SK-N-SH treated with all-trans-retinoic acid at 6 μM for 48 hours (cell line): Measurements from ENCODE around the gene FAM124B.

Experiments used
- ATAC-seq: fragments of 200-7000 bp; cut with Tn5 transposase; 3 replicates; pipeline ENCODE4 v1.9.1; 2020; ENCODE audit warnings: mild to moderate bottlenecking, moderate library complexity
- BACH2 ChIP-seq: fragments of 250-450 bp; sonication (Bioruptor Pico); IDR thresholded peaks from 2 replicates; pipeline ENCODE4 v1.9.0; 2021; ENCODE audit warnings: mild to moderate bottlenecking, borderline replicate concordance
- CREB5 ChIP-seq: fragments of 250-450 bp; sonication (Bioruptor Pico); IDR thresholded peaks from 2 replicates; pipeline ENCODE4 v1.5.1; 2020; ENCODE audit warnings: low read depth, mild to moderate bottlenecking, moderate library complexity
- CSDC2 ChIP-seq: fragments of 250-450 bp; sonication (Bioruptor Pico); IDR thresholded peaks from 2 replicates; pipeline ENCODE4 v1.5.0; 2020; ENCODE audit warnings: mild to moderate bottlenecking, moderate library complexity
- CSRNP3 ChIP-seq: fragments of 250-450 bp; sonication (Bioruptor Pico); IDR thresholded peaks from 2 replicates; pipeline ENCODE4 v1.5.1; 2021; ENCODE audit warnings: mild to moderate bottlenecking, moderate library complexity
- GLIS3 ChIP-seq: fragments of 250-450 bp; sonication (Bioruptor Pico); IDR thresholded peaks from 2 replicates; pipeline ENCODE4 v1.5.0; 2020; ENCODE audit warnings: mild to moderate bottlenecking, moderate library complexity
- ISL1 ChIP-seq: fragments of 250-450 bp; sonication (Bioruptor Pico); IDR thresholded peaks from 2 replicates; pipeline ENCODE4 v2.1.2; 2022; ENCODE audit warnings: mild to moderate bottlenecking, moderate library complexity
- OSR1 ChIP-seq: fragments of 250-450 bp; sonication (Bioruptor Pico); IDR thresholded peaks from 2 replicates; pipeline ENCODE4 v1.8.0; 2022; ENCODE audit warnings: moderate library complexity, mild to moderate bottlenecking, inconsistent platforms
- PATZ1 ChIP-seq: fragments of 250-450 bp; sonication (Bioruptor Pico); IDR thresholded peaks from 2 replicates; pipeline ENCODE4 v1.8.0; 2020; ENCODE audit warnings: mild to moderate bottlenecking, moderate library complexity, borderline replicate concordance
- PPARA ChIP-seq: fragments of 250-450 bp; sonication (Bioruptor Pico); IDR thresholded peaks from 2 replicates; pipeline ENCODE4 v1.5.0; 2020; ENCODE audit warnings: mild to moderate bottlenecking, borderline replicate concordance
- RARB ChIP-seq: fragments of 250-450 bp; sonication (Bioruptor Pico); IDR thresholded peaks from 2 replicates; pipeline ENCODE4 v1.8.0; 2021; ENCODE audit warnings: mild to moderate bottlenecking, moderate library complexity
- TCF4 ChIP-seq: fragments of 250-450 bp; sonication (Bioruptor Pico); IDR thresholded peaks from 2 replicates; pipeline ENCODE4 v1.8.0; 2021; ENCODE audit warnings: mild to moderate bottlenecking, moderate library complexity, borderline replicate concordance
- TOX ChIP-seq: fragments of 250-450 bp; sonication (Bioruptor Pico); IDR thresholded peaks from 2 replicates; pipeline ENCODE4 v1.8.0; 2021; ENCODE audit warnings: mild to moderate bottlenecking, moderate library complexity, borderline replicate concordance
- ZC3H10 ChIP-seq: fragments of 250-450 bp; sonication (Bioruptor Pico); IDR thresholded peaks from 2 replicates; pipeline ENCODE4 v1.5.1; 2021; ENCODE audit warnings: mild to moderate bottlenecking, moderate library complexity
- ZFP30 ChIP-seq: fragments of 450-650 bp; formaldehyde crosslinking; IDR thresholded peaks from 2 replicates; pipeline ENCODE4 v1.5.0; 2022; ENCODE audit warnings: mild to moderate bottlenecking, moderate library complexity
- ZNF565 ChIP-seq: fragments of 450-650 bp; formaldehyde crosslinking; conservative IDR thresholded peaks from 2 replicates; pipeline ENCODE4 v1.5.0; 2020; ENCODE audit warnings: low read depth, mild to moderate bottlenecking, moderate library complexity
- ZNF70 ChIP-seq: fragments of 450-650 bp; formaldehyde crosslinking; IDR thresholded peaks from 2 replicates; pipeline ENCODE4 v1.5.0; 2020; ENCODE audit warnings: mild to moderate bottlenecking, moderate library complexity
- ZNF8 ChIP-seq: fragments of 450-650 bp; formaldehyde crosslinking; IDR thresholded peaks from 2 replicates; pipeline ENCODE4 v1.5.0; 2020; ENCODE audit warnings: mild to moderate bottlenecking, moderate library complexity
- TF ChIP-seq, protein P1 (sequence below): fragments of 250-450 bp; sonication (Bioruptor Pico); IDR thresholded peaks from 2 replicates; pipeline ENCODE4 v1.8.0; 2021; ENCODE audit warnings: low read depth, mild to moderate bottlenecking, moderate library complexity, borderline replicate concordance
- TF ChIP-seq, protein P2 (sequence below): fragments of 250-450 bp; sonication (Bioruptor Pico); IDR thresholded peaks from 2 replicates; pipeline ENCODE4 v1.5.0; 2020; ENCODE audit warnings: mild to moderate bottlenecking, moderate library complexity

Gene FAM124B

GRCh38 chr2:224392545-224392944, 9.4 kb downstream of the FAM124B start (continued):
- TF ChIP-seq, protein P1, sequence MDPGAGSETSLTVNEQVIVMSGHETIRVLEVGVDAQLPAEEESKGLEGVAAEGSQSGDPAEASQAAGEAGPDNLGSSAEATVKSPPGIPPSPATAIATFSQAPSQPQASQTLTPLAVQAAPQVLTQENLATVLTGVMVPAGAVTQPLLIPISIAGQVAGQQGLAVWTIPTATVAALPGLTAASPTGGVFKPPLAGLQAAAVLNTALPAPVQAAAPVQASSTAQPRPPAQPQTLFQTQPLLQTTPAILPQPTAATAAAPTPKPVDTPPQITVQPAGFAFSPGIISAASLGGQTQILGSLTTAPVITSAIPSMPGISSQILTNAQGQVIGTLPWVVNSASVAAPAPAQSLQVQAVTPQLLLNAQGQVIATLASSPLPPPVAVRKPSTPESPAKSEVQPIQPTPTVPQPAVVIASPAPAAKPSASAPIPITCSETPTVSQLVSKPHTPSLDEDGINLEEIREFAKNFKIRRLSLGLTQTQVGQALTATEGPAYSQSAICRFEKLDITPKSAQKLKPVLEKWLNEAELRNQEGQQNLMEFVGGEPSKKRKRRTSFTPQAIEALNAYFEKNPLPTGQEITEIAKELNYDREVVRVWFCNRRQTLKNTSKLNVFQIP (CRISPR knock-in tag): no peak
- TF ChIP-seq CSDC2 (CRISPR knock-in tag) (no peak), ISL1 (CRISPR knock-in tag) (no peak)

DNA sequence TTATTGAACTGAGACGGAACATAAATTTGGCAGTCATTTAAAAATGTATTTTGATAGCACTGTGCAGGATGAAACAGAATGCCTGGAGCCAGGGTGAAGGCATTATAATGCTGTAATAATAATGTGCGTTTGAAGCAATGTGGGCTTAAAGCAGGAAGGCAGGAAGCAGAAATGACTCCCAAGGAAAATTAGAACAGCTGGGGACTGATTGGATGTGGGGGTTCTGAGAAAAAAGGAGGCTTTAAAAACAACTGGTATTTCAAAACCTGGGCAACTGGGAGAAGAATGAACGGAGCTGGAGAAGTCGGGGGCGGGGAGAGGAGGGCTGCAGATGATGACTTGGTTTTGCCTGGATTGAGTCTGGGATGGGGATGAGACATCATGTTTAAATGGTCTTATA, 12.6 kb downstream of the FAM124B start:
- TF ChIP-seq ZFP30 (CRISPR knock-in tag) (no peak), PPARA (CRISPR knock-in tag) (no peak), GLIS3 (CRISPR knock-in tag) (no peak), TCF4 (CRISPR knock-in tag) (no peak), ISL1 (CRISPR knock-in tag) (no peak), CREB5 (CRISPR knock-in tag) (no peak), OSR1 (CRISPR knock-in tag) (no peak), RARB (CRISPR knock-in tag) (no peak), CSDC2 (CRISPR knock-in tag) (no peak), ZNF70 (CRISPR knock-in tag) (no peak)
- ATAC-seq: no peak

DNA sequence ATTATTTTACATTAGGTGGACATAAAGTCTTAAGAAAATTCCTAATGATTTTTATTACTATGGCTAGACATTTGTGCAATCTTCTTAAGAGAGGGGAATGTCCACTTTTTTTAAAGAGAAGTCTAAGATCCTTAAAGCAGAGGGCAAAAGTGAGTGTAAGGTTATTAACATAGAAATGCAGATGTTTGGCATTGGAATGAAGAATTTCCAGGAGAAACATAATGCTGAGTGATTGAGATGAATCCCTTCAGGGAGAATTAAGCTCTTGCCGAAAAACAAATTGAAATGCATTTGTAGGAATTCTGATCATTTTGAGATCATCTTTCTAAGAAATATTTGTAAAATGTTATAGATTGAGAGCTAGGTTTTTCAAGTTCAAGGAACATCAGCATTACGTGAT, 15.0 kb downstream of the FAM124B start:
- TF ChIP-seq ZC3H10 (CRISPR knock-in tag) (no peak), ISL1 (CRISPR knock-in tag) (no peak), PPARA (CRISPR knock-in tag) (no peak), TOX (no peak), CREB5 (CRISPR knock-in tag) (no peak), ZNF565 (CRISPR knock-in tag) (no peak), ZNF8 (CRISPR knock-in tag) (no peak), OSR1 (CRISPR knock-in tag) (no peak), TCF4 (CRISPR knock-in tag) (no peak), ZNF70 (CRISPR knock-in tag) (no peak), BACH2 (CRISPR knock-in tag) (no peak), CSRNP3 (CRISPR knock-in tag) (no peak), PATZ1 (CRISPR knock-in tag) (no peak)
- TF ChIP-seq, protein P2, sequence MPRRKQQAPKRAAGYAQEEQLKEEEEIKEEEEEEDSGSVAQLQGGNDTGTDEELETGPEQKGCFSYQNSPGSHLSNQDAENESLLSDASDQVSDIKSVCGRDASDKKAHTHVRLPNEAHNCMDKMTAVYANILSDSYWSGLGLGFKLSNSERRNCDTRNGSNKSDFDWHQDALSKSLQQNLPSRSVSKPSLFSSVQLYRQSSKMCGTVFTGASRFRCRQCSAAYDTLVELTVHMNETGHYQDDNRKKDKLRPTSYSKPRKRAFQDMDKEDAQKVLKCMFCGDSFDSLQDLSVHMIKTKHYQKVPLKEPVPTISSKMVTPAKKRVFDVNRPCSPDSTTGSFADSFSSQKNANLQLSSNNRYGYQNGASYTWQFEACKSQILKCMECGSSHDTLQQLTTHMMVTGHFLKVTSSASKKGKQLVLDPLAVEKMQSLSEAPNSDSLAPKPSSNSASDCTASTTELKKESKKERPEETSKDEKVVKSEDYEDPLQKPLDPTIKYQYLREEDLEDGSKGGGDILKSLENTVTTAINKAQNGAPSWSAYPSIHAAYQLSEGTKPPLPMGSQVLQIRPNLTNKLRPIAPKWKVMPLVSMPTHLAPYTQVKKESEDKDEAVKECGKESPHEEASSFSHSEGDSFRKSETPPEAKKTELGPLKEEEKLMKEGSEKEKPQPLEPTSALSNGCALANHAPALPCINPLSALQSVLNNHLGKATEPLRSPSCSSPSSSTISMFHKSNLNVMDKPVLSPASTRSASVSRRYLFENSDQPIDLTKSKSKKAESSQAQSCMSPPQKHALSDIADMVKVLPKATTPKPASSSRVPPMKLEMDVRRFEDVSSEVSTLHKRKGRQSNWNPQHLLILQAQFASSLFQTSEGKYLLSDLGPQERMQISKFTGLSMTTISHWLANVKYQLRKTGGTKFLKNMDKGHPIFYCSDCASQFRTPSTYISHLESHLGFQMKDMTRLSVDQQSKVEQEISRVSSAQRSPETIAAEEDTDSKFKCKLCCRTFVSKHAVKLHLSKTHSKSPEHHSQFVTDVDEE: no peak
- TF ChIP-seq, protein P1 (CRISPR knock-in tag): no peak
- ATAC-seq: no peak
